Glutamatergic neuron (in vitro differentiated cells): ENCODE results near the gene GNAT1. TPM values are rescaled to one million over a fixed set of nuclear protein-coding genes. Genes with fewer than 3 reads are reported as not detected.

Experiments
- DNase-seq: peaks from one replicate; pipeline ENCODE4 v3.0.0; 2022
- H3K27ac Mint-ChIP-seq: one replicate; pipeline ENCODE4 v1.8.0; 2020; ENCODE audit warnings: mild to moderate bottlenecking, mixed read lengths, inconsistent platforms; ENCODE audit not compliant: unreplicated experiment
- H3K27me3 Mint-ChIP-seq: one replicate; pipeline ENCODE4 v1.8.0; 2020; ENCODE audit warnings: mild to moderate bottlenecking, moderate library complexity, mixed read lengths, inconsistent platforms; ENCODE audit not compliant: unreplicated experiment
- H3K36me3 Mint-ChIP-seq: one replicate; pipeline ENCODE4 v1.8.0; 2020; ENCODE audit warnings: mild to moderate bottlenecking, mixed read lengths, inconsistent platforms; ENCODE audit not compliant: unreplicated experiment
- H3K4me1 Mint-ChIP-seq: one replicate; pipeline ENCODE4 v1.8.0; 2020; ENCODE audit warnings: mild to moderate bottlenecking, low read depth, mixed read lengths, inconsistent platforms; ENCODE audit not compliant: unreplicated experiment
- H3K4me3 Mint-ChIP-seq: one replicate; pipeline ENCODE4 v1.8.0; 2020; ENCODE audit warnings: mild to moderate bottlenecking, mixed read lengths, inconsistent platforms; ENCODE audit not compliant: unreplicated experiment
- H3K9me3 Mint-ChIP-seq: one replicate; pipeline ENCODE4 v1.8.0; 2020; ENCODE audit warnings: mild to moderate bottlenecking, moderate library complexity, mixed read lengths, inconsistent platforms; ENCODE audit not compliant: unreplicated experiment
- total RNA-seq: library from RNA; stranded (reverse); fragmentation: NEBNext Ultra II Directional; extraction: Animal tissue kit (Norgen Biotek cat#: 25700); gene quantifications from one replicate; pipeline ENCODE4 v1.2.1, GENCODE V29; 2021; ENCODE audit not compliant: unreplicated experiment
- TF ChIP-seq, protein P1 (sequence below): fragments of 200-600 bp; sonication (generic); IDR thresholded peaks from one replicate; pipeline ENCODE4 v1.5.0; 2021; ENCODE audit not compliant: partially characterized antibody, unreplicated experiment

The GNAT1 gene
- total RNA-seq, 1 donor from 2014 or later: not detected

DNA sequence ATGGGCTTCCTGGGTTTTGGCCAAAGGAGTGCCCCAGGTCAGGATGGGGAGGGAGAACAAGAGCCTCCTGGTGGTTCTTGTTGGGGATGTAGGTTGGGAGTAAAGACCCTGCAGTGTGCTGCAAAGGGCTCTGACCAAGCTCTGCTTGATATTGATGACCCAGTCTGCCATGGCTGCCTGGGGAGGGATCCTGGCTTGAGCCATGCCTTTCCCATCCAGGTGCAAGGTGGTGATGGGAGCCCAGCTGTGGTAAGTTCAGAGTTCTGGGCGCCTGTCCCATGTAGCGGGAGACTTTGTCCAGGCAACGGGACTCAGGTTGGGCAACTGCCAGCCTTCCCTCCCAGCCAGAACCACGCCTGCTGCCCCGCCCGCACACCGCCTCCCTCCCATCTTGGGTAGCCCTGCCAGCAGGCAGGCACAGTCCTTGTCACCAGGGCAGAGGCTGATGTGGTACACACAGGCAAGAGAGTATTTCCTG is 47.2 kb downstream of the GNAT1 start:
- no peaks in the 10 kb centered on the region for H3K36me3 Mint-ChIP-seq
- DNase-seq: no peak
- H3K4me1 Mint-ChIP-seq: peaks cover 39% of the 10 kb centered on the region
- H3K4me3 Mint-ChIP-seq: peak overlapping the region; percentile 98
- TF ChIP-seq, protein P1, sequence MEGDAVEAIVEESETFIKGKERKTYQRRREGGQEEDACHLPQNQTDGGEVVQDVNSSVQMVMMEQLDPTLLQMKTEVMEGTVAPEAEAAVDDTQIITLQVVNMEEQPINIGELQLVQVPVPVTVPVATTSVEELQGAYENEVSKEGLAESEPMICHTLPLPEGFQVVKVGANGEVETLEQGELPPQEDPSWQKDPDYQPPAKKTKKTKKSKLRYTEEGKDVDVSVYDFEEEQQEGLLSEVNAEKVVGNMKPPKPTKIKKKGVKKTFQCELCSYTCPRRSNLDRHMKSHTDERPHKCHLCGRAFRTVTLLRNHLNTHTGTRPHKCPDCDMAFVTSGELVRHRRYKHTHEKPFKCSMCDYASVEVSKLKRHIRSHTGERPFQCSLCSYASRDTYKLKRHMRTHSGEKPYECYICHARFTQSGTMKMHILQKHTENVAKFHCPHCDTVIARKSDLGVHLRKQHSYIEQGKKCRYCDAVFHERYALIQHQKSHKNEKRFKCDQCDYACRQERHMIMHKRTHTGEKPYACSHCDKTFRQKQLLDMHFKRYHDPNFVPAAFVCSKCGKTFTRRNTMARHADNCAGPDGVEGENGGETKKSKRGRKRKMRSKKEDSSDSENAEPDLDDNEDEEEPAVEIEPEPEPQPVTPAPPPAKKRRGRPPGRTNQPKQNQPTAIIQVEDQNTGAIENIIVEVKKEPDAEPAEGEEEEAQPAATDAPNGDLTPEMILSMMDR: no peak
- H3K27me3 Mint-ChIP-seq: peaks cover 30% of the 10 kb centered on the region
- H3K9me3 Mint-ChIP-seq: peaks cover 21% of the 10 kb centered on the region
- H3K27ac Mint-ChIP-seq: peak overlapping the region; percentile 98

DNA sequence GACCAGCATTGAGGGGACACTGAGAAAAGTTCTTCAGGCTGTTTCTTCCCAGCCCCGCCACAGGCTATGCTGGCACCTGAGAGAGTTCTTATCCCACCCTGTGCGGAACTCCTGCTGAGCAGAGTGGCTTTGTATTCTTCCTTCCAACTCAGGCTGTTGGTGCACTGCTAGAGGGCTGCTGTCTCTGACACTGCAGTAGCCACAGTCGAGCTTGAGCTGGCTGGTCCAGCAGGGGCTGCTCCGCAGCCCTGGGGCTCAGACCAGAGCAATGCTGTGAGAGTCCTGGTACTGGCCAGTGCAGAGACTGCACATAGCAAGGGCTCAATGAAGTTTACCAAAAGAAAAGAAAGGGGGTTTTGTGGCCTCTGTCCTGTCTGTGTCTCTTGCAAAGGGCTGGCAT is 48.2 kb downstream of the GNAT1 start:
- DNase-seq: no peak
- peaks cover 44% of the 10 kb centered on the region for H3K4me1 Mint-ChIP-seq

DNA sequence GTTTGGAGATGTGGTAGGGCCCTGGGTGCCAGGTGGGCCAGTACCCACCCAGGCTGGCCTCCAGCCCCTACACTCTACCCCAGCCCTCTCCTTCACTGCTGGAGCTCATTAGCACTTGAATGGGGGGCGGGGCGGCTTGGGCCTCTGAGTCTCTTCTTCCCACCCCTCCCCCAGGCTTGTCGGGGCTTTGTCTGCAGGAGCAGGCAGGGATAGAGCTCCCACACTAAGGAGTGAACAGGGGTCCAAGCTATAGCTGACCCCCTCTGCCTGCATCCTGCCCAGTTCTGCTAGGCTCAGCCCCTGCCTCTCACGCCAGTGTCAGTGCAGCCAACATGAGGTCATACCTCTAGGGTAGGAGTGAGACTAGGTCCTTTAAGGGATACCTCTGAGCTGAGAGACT is 49.8 kb downstream of the GNAT1 start:
- peaks cover 48% of the 10 kb centered on the region for H3K4me1 Mint-ChIP-seq
- H3K27me3 Mint-ChIP-seq: peaks cover 28% of the 10 kb centered on the region
- peak; percentile 90 for DNase-seq
- H3K27ac Mint-ChIP-seq: peak overlapping the region; percentile 98
- no peaks in the 10 kb centered on the region for H3K36me3 Mint-ChIP-seq
- H3K4me3 Mint-ChIP-seq: peak overlapping the region; percentile 90
- peaks cover 17% of the 10 kb centered on the region for H3K9me3 Mint-ChIP-seq
- TF ChIP-seq, protein P1: no peak

More for the DNA sequence above, 48.2 kb downstream of the GNAT1 start:
- H3K9me3 Mint-ChIP-seq: peaks cover 21% of the 10 kb centered on the region
- H3K27ac Mint-ChIP-seq: peak overlapping the region; percentile 79
- no peaks in the 10 kb centered on the region for H3K36me3 Mint-ChIP-seq
- H3K4me3 Mint-ChIP-seq: peak overlapping the region; percentile 98
- H3K27me3 Mint-ChIP-seq: peaks cover 31% of the 10 kb centered on the region
- TF ChIP-seq, protein P1: no peak

DNA sequence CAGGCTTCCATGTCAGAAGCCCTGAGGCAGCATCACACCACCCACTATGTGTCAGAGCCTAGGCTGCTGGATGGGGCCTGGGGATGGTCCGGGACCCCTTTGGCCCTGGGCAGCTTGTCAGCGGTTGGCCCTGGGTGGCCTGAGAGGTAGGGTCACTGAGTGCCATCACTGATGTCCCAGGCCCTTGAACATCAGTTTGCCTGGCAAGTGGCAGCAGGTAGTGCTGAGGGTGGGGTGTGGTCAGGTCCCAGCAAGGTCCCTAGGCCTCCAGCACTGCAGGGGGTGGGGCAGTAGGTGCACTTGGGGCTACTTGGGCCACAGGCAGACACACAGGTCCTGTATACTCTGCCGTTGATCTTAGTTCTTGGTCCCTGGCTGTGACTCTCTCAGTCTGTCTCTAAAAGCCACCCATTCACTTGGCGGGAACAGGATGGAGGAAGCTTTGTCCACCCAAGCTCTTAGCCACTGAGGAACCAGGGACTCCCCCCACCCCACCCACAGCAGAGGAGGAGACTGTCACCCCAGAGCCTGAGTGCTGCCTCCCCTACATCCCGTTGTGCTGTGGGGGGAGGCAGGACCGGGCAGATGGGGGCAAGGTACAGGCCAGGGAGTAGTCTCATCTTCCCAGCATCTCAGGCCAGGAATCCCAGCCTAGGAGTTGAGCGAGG is 50.4 kb downstream of the GNAT1 start:
- H3K4me3 Mint-ChIP-seq: peak overlapping the region; percentile 90
- peaks cover 22% of the 10 kb centered on the region for H3K27me3 Mint-ChIP-seq
- H3K36me3 Mint-ChIP-seq: no peaks in the 10 kb centered on the region
- H3K27ac Mint-ChIP-seq: peak overlapping the region; percentile 98
- TF ChIP-seq, protein P1: no peak
- DNase-seq: no peak
- H3K4me1 Mint-ChIP-seq: peaks cover 54% of the 10 kb centered on the region
- H3K9me3 Mint-ChIP-seq: peaks cover 15% of the 10 kb centered on the region

DNA sequence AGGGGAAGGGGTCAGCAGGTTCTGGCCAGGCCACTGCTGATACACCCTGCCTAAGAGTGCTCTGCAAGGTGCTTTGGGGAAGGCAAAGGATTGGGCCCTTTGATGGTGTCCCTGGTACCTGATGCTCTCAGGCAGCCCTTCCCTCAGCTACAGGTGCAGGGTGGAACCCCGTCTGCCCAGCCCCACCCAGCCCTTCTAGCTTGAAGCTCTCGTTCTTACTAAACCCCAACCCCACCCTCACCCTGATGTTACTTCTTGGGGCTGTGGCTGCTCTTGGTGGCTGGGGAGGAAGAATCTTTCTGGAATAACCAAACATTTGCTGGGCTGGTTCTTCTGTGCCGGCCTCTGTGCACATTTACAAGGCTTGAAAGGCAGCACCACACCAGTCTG is 51.0 kb downstream of the GNAT1 start:
- peak overlapping the region; percentile 59 for H3K4me3 Mint-ChIP-seq

More for the DNA sequence above, 51.0 kb downstream of the GNAT1 start:
- no peak for DNase-seq
- H3K36me3 Mint-ChIP-seq: no peaks in the 10 kb centered on the region
- TF ChIP-seq, protein P1: no peak
- peaks cover 19% of the 10 kb centered on the region for H3K27me3 Mint-ChIP-seq
- H3K4me1 Mint-ChIP-seq: peaks cover 56% of the 10 kb centered on the region
- peaks cover 15% of the 10 kb centered on the region for H3K9me3 Mint-ChIP-seq
- peak overlapping the region; percentile 98 for H3K27ac Mint-ChIP-seq
